HCT116 (cell line): ENCODE measurements around the gene CCM2. TPM values are rescaled to one million over a fixed set of nuclear protein-coding genes. Genes with fewer than 3 reads are reported as not detected.

Source experiments
- ATAC-seq: fragments of 200-7000 bp; cut with Tn5 transposase; 2 replicates; pipeline ENCODE4 v1.9.1; 2020; ENCODE audit warnings: mild to moderate bottlenecking, moderate library complexity
- BruUV-seq: library from RNA; stranded (reverse); fragments of 400-500 nt; replicated peaks from 2 replicates; lab custom pipeline; 2021; lab: Mats Ljungman, UMichigan
- CTCF ChIA-PET: fragments of 300-600 bp; sonication (Branson Sonifier 250); formaldehyde crosslinking; loops from one replicate; lab custom pipeline; 2021; ENCODE audit warnings: antibody characterized with exemption; lab: Charles Lee
- POLR2A ChIA-PET: fragments of 300-600, 350-600 bp; sonication (Branson Sonifier 250); formaldehyde crosslinking; loops from one replicate; lab custom pipeline; 2021; ENCODE audit warnings: antibody characterized with exemption; lab: Charles Lee
- RAD21 ChIA-PET, 2 experiments: fragments of 300-600 bp; sonication (Branson Sonifier 250); formaldehyde crosslinking; loops; one replicate each; lab custom pipeline; 2023; ENCODE audit warnings: low total read pairs in 2 of 2; ENCODE audit not compliant: uncharacterized antibody in 2 of 2, unreplicated experiment in 2 of 2, low non-redundant PET in 1 of 2; lab: Charles Lee
- DNase-seq: peaks from one replicate; pipeline ENCODE4 v3.0.0-alpha.2; 2010; ENCODE audit warnings: low read depth, low spot score
- H2AFZ ChIP-seq: fragments of 200-600 bp; shearing (Covaris generic), sonication (generic); 2 replicates; pipeline ENCODE4 v1.6.1; 2017; ENCODE audit warnings: low read depth, mixed run types, mixed read lengths, antibody characterized with exemption, low read length; ENCODE audit not compliant: poor library complexity, severe bottlenecking
- H3K27ac ChIP-seq: 2 replicates; pipeline ENCODE4 v1.5.1; 2012; ENCODE audit warnings: low read depth, low read length
- H3K27me3 ChIP-seq: fragments of 200-600 bp; sonication (generic); 2 replicates; pipeline ENCODE4 v1.6.1; 2016; ENCODE audit warnings: mixed run types, low read length, mixed read lengths; ENCODE audit not compliant: insufficient read depth
- H3K36me3 ChIP-seq, 2 experiments: fragments of 200-500 bp in 1 of 2; fragments of 200-600 bp in 1 of 2; sonication (Bioruptor generic) in 1 of 2; sonication (generic) in 1 of 2; 2 replicates each; pipeline versions ENCODE4 v1.5.1 to v1.6.1; 2014 to 2016; ENCODE audit warnings: low read length in 2 of 2, inconsistent platforms in 1 of 2, mixed read lengths in 1 of 2, mixed run types in 1 of 2; ENCODE audit not compliant: insufficient read depth in 2 of 2, control insufficient read depth in 1 of 2
- H3K4me1 ChIP-seq, 2 experiments: fragments of 200-600 bp in 1 of 2; sonication (generic) in 1 of 2; 2 replicates each; pipeline versions ENCODE4 v1.5.1 to v1.6.1; 2012 to 2017; ENCODE audit warnings: low read length in 2 of 2, inconsistent platforms in 1 of 2, mild to moderate bottlenecking in 1 of 2, mixed read lengths in 1 of 2, mixed run types in 1 of 2, moderate library complexity in 1 of 2; ENCODE audit not compliant: insufficient read depth in 2 of 2, control insufficient read depth in 1 of 2
- H3K4me2 ChIP-seq: fragments of 200-600 bp; sonication (generic); 2 replicates; pipeline ENCODE4 v1.6.1; 2017; ENCODE audit warnings: mixed run types, low read length, mixed read lengths
- H3K4me3 ChIP-seq, 2 experiments: fragments of 200-600 bp in 1 of 2; sonication (generic) in 1 of 2; replicated peaks in 1 of 2; 2 replicates each; pipeline ENCODE4 v1.5.1; 2011 to 2016; ENCODE audit warnings: low read length in 2 of 2, control low read depth in 1 of 2, low read depth in 1 of 2, mild to moderate bottlenecking in 1 of 2, mixed read lengths in 1 of 2, mixed run types in 1 of 2
- H3K79me2 ChIP-seq: fragments of 200-600 bp; sonication (generic); 2 replicates; pipeline ENCODE4 v1.6.1; 2017; ENCODE audit warnings: mild to moderate bottlenecking, mixed run types, low read length, moderate library complexity, mixed read lengths; ENCODE audit not compliant: insufficient read depth
- H3K9ac ChIP-seq: fragments of 200-600 bp; sonication (generic); 2 replicates; pipeline ENCODE4 v1.6.1; 2016; ENCODE audit warnings: low read length, mixed read lengths
- H3K9me2 ChIP-seq: fragments of 200-600 bp; sonication (generic), shearing (Covaris generic); 2 replicates; pipeline ENCODE4 v1.6.1; 2017; ENCODE audit warnings: mixed run types, mild to moderate bottlenecking, moderate library complexity; ENCODE audit not compliant: insufficient read depth
- H3K9me3 ChIP-seq, 2 experiments: fragments of 200-500 bp in 1 of 2; fragments of 200-600 bp in 1 of 2; sonication (Bioruptor generic) in 1 of 2; sonication (generic) in 1 of 2; 2 replicates each; pipeline ENCODE4 v1.6.1; 2014 to 2017; ENCODE audit warnings: low read length in 2 of 2, mixed read lengths in 2 of 2, inconsistent platforms in 1 of 2, low read depth in 1 of 2, mild to moderate bottlenecking in 1 of 2, mixed run types in 1 of 2, moderate library complexity in 1 of 2; ENCODE audit not compliant: control insufficient read depth in 1 of 2, insufficient read depth in 1 of 2
- H4K20me1 ChIP-seq: fragments of 200-600 bp; sonication (generic), shearing (Covaris generic); 2 replicates; pipeline ENCODE4 v1.6.1; 2017; ENCODE audit warnings: mixed run types, mild to moderate bottlenecking, moderate library complexity; ENCODE audit not compliant: insufficient read depth
- CTCF ChIP-seq, 3 experiments: fragments of 200-600 bp in 1 of 3; sonication (generic) in 1 of 3; IDR thresholded peaks in 2 of 3; conservative IDR thresholded peaks in 1 of 3; 2 replicates each; pipeline ENCODE4 v1.5.1; 2012 to 2017; ENCODE audit warnings: low read depth in 2 of 3, low read length in 2 of 3, antibody characterized with exemption in 1 of 3, borderline replicate concordance in 1 of 3, control low read depth in 1 of 3, mild to moderate bottlenecking in 1 of 3, mixed read lengths in 1 of 3, mixed run types in 1 of 3, moderate library complexity in 1 of 3; ENCODE audit not compliant: insufficient read depth in 1 of 3
- EZH2 ChIP-seq: fragments of 200-600 bp; sonication (generic); IDR thresholded peaks from 2 replicates; pipeline ENCODE4 v1.6.1; 2017; ENCODE audit warnings: antibody characterized with exemption, mixed run types
- EZH2phosphoT487 ChIP-seq: fragments of 200-600 bp; IDR thresholded peaks from 2 replicates; pipeline ENCODE4 v1.6.1; 2018; ENCODE audit warnings: antibody characterized with exemption, borderline replicate concordance
- JUND ChIP-seq: IDR thresholded peaks from 2 replicates; pipeline ENCODE4 v1.6.1; 2012
- MAX ChIP-seq: IDR thresholded peaks from 2 replicates; pipeline ENCODE4 v1.6.1; 2012
- REST ChIP-seq: IDR thresholded peaks from 2 replicates; pipeline ENCODE4 v1.6.1; 2012; ENCODE audit warnings: low read depth
- SP1 ChIP-seq: IDR thresholded peaks from 2 replicates; pipeline ENCODE4 v1.6.1; 2012; ENCODE audit warnings: low read depth
- SRF ChIP-seq: IDR thresholded peaks from 2 replicates; pipeline ENCODE4 v1.6.1; 2012; ENCODE audit warnings: low read depth
- TCF7L2 ChIP-seq: IDR thresholded peaks from 2 replicates; pipeline ENCODE4 v1.7.0; 2011; ENCODE audit warnings: borderline replicate concordance, inconsistent platforms; ENCODE audit not compliant: insufficient read depth, insufficient read length; ENCODE audit errors: extremely low read depth
- YY1 ChIP-seq: IDR thresholded peaks from 2 replicates; pipeline ENCODE4 v1.6.1; 2011; ENCODE audit warnings: low read length, low read depth, moderate library complexity, mild to moderate bottlenecking; ENCODE audit not compliant: insufficient replicate concordance; ENCODE audit errors: extremely low read depth
- ZBTB33 ChIP-seq: IDR thresholded peaks from 2 replicates; pipeline ENCODE4 v1.6.1; 2011; ENCODE audit warnings: mild to moderate bottlenecking, low read length, moderate library complexity; ENCODE audit not compliant: insufficient replicate concordance; ENCODE audit errors: extremely low read depth
- intact Hi-C: fragments of 100-400 bp; cut with micrococcal nuclease; formaldehyde crosslinking; loops from 2 replicates; pipeline ENCODE4 v1.10.0; 2022
- total RNA-seq: library from RNA; stranded (reverse); gene quantifications from one replicate; pipeline ENCODE4 v1.2.1, GENCODE V29; 2021; ENCODE audit not compliant: unreplicated experiment

Gene CCM2
- total RNA-seq, 1 experiment from 2014 or later, result 34.4 TPM

- CTCF ChIA-PET, result no interaction called here
- Histone ChIP-seq H3K9me3 (no peaks in the 10 kb centered on the region), H3K27ac (no peak overlapping the region), H3K4me2 (no peak overlapping the region), H4K20me1 (no peaks in the 10 kb centered on the region), H3K36me3 (no peaks in the 10 kb centered on the region), H3K4me3 (no peak overlapping the region), H3K4me1 (peaks cover 12 to 20% of the 10 kb centered on the region in 2 experiments), H3K9me2 (no peaks in the 10 kb centered on the region), H3K79me2 (peaks cover 4% of the 10 kb centered on the region; the same call in 1 of the 2 replicates), H3K9ac (no peak overlapping the region), H2AFZ (no peak overlapping the region), H3K27me3 (no peaks in the 10 kb centered on the region)
- RAD21 ChIA-PET, result interaction anchor here in 1 of 2 experiments (0.7 kb wide), 1 partner anchor 40 kb away, joined by 3 read pairs; no protein-coding TSS in a partner anchor
- no peak for ATAC-seq
- intact Hi-C loops, result no loop called here
- POLR2A ChIA-PET, result no interaction called here
- BruUV-seq, result no TSS peak
- DNase-seq, result no peak
- no peak for TF ChIP-seq ZBTB33
- TF ChIP-seq REST, result no peak
- TF ChIP-seq JUND, result no peak
- TF ChIP-seq MAX, result no peak
- TF ChIP-seq EZH2phosphoT487, result no peak
- TF ChIP-seq TCF7L2, result no peak
- TF ChIP-seq SP1, result no peak
- no peak for TF ChIP-seq EZH2
- TF ChIP-seq SRF, result no peak
- TF ChIP-seq YY1, result no peak
- TF ChIP-seq CTCF (IDR thresholded peaks at IDR 0.05 in 2 of 3, conservative IDR thresholded peaks at IDR 0.05 in 1 of 3; ENCODE audit: borderline replicate concordance in 1 of 3, insufficient read depth in 1 of 3, low read depth in 2 of 3, low read length in 2 of 3), result no peak
These were observed 70.2 kb downstream of the CCM2 start for GRCh38 chr7:45070254-45070642.
